ENCODE data around the gene MITF. TPM values are rescaled to one million over a fixed set of nuclear protein-coding genes. Genes with fewer than 3 reads are reported as not detected.

Gene MITF
- total RNA-seq, 1 donor, result 11.6 TPM

DNA sequence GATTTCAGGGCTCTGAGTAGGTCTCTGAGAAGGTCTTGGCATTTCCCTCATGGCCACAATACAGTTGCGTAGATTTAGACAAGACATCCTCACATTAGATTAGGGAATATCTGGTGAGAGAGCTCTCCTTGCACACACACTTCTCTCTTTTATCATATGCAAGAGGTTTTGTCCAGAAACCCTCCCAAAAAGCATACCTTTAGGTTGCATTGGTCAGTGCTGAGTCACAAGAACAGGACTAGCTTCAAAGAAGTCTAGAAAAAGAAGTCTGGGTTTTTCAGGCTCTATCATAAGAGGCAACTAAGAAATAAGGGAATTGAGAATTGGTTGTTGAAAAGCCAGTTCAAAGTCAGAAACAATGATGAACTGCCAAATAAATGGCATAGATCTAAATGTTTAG, 40.1 kb upstream of the MITF start:
- H3K79me2 ChIP-seq (ENCODE audit: insufficient read depth, low read length), result no peaks in the 10 kb centered on the region
- no peak overlapping the region for H3K4me2 ChIP-seq (ENCODE audit: insufficient read depth, low read length)
- no peaks in the 10 kb centered on the region for H3K36me3 ChIP-seq (ENCODE audit: insufficient read depth, low read length)
- no peak for DNase-seq (ENCODE audit: insufficient read length, low spot score, missing footprints)
- H3K27ac ChIP-seq (ENCODE audit: low read depth, low read length), result no peak overlapping the region
- H3K4me1 ChIP-seq (ENCODE audit: insufficient read depth, low read length), result no peaks in the 10 kb centered on the region
- H3K4me3 ChIP-seq (ENCODE audit: insufficient read depth, low read length), result no peak overlapping the region
- TF ChIP-seq, protein P1, sequence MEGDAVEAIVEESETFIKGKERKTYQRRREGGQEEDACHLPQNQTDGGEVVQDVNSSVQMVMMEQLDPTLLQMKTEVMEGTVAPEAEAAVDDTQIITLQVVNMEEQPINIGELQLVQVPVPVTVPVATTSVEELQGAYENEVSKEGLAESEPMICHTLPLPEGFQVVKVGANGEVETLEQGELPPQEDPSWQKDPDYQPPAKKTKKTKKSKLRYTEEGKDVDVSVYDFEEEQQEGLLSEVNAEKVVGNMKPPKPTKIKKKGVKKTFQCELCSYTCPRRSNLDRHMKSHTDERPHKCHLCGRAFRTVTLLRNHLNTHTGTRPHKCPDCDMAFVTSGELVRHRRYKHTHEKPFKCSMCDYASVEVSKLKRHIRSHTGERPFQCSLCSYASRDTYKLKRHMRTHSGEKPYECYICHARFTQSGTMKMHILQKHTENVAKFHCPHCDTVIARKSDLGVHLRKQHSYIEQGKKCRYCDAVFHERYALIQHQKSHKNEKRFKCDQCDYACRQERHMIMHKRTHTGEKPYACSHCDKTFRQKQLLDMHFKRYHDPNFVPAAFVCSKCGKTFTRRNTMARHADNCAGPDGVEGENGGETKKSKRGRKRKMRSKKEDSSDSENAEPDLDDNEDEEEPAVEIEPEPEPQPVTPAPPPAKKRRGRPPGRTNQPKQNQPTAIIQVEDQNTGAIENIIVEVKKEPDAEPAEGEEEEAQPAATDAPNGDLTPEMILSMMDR (IDR thresholded peaks at IDR 0.05; ENCODE audit: extremely low read depth, low read depth, low read length), result no peak
- H2AFZ ChIP-seq (ENCODE audit: low read length), result no peak overlapping the region
- H4K20me1 ChIP-seq (ENCODE audit: insufficient read depth, low read length), result no peaks in the 10 kb centered on the region
- no peaks in the 10 kb centered on the region for H3K9me3 ChIP-seq (ENCODE audit: low read depth, low read length)
- no peaks in the 10 kb centered on the region for H3K27me3 ChIP-seq (ENCODE audit: insufficient read depth, low read length)

DNA sequence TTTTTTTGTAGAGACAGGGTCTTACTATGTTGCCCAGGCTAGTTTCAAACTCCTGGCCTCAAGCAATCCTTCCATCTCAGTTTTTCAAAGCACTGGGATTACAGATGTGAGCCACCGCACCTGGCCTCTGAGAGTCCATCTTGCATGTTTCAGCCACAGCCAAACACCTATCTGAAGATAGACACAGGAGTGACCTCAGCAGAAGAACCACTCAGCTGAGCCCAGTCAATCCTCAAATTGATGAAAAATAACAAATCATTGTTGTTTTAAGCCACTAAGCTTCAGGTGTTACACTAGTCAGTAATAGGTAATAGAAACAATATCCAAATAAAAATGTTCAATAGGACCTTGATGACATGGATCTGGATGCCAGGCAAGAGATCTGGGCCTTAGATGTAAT, 38.3 kb upstream of the MITF start:
- Histone ChIP-seq H3K27ac (ENCODE audit: low read depth, low read length) (no peak overlapping the region), H3K36me3 (ENCODE audit: insufficient read depth, low read length) (no peaks in the 10 kb centered on the region), H3K9me3 (ENCODE audit: low read depth, low read length) (no peaks in the 10 kb centered on the region), H3K4me2 (ENCODE audit: insufficient read depth, low read length) (no peak overlapping the region), H3K27me3 (ENCODE audit: insufficient read depth, low read length) (peaks cover 5% of the 10 kb centered on the region), H3K79me2 (ENCODE audit: insufficient read depth, low read length) (no peaks in the 10 kb centered on the region), H3K4me1 (ENCODE audit: insufficient read depth, low read length) (no peaks in the 10 kb centered on the region), H4K20me1 (ENCODE audit: insufficient read depth, low read length) (no peaks in the 10 kb centered on the region), H2AFZ (ENCODE audit: low read length) (no peak overlapping the region), H3K4me3 (ENCODE audit: insufficient read depth, low read length) (no peak overlapping the region)
- TF ChIP-seq, protein P1 (IDR thresholded peaks at IDR 0.05; ENCODE audit: extremely low read depth, low read depth, low read length), result no peak
- no peak for DNase-seq (ENCODE audit: insufficient read length, low spot score, missing footprints)

DNA sequence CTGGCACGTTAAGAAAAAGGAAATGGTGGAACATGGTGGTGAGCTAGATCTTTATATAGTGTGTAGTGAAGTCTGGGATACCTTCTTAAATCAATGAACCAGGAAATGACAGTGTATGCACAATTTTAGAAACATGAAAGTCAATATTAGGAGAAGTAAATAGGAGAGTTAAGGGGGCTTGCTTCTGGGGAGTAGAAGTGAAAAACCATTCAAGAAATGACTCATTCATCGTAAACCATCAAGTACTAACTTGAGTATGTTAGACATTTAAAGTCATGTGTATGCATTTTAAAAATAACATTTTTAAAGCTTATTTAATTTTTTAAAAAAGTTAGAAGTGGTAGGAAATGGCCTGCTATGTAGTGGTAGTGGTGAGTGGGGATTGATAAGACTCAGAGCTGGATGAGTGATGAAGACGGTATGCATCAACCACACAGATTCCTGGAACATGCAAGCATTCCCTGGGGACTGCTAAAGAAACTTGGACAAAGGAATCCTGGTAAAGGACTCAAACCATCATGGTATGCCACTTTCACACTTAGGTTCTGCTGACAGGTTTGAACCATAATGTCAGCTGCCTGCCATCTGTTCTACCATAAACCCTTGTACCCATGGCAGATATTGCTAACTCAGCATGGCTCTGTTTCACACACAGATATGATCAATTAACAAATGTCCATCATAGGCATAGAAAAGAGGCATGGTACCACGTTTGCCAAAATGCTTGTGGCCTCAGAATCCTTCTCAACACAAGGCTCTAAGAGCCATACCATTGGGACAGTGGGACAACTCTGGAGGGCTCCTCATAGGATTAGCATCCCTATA, 28.9 kb upstream of the MITF start:
- DNase-seq (ENCODE audit: insufficient read length, low spot score, missing footprints), result peak; percentile 85
- no peak overlapping the region for H3K27ac ChIP-seq (ENCODE audit: low read depth, low read length)
- no peaks in the 10 kb centered on the region for H3K9me3 ChIP-seq (ENCODE audit: low read depth, low read length)
- H3K4me3 ChIP-seq (ENCODE audit: insufficient read depth, low read length), result no peak overlapping the region
- no peaks in the 10 kb centered on the region for H3K79me2 ChIP-seq (ENCODE audit: insufficient read depth, low read length)
- no peak overlapping the region for H3K4me2 ChIP-seq (ENCODE audit: insufficient read depth, low read length)
- no peaks in the 10 kb centered on the region for H3K36me3 ChIP-seq (ENCODE audit: insufficient read depth, low read length)
- peaks cover 5% of the 10 kb centered on the region for H3K4me1 ChIP-seq (ENCODE audit: insufficient read depth, low read length)
- TF ChIP-seq, protein P1 (IDR thresholded peaks at IDR 0.05; ENCODE audit: extremely low read depth, low read depth, low read length), result no peak
- H2AFZ ChIP-seq (ENCODE audit: low read length), result no peak overlapping the region
- peaks cover 5% of the 10 kb centered on the region for H3K27me3 ChIP-seq (ENCODE audit: insufficient read depth, low read length)
- no peaks in the 10 kb centered on the region for H4K20me1 ChIP-seq (ENCODE audit: insufficient read depth, low read length)

DNA sequence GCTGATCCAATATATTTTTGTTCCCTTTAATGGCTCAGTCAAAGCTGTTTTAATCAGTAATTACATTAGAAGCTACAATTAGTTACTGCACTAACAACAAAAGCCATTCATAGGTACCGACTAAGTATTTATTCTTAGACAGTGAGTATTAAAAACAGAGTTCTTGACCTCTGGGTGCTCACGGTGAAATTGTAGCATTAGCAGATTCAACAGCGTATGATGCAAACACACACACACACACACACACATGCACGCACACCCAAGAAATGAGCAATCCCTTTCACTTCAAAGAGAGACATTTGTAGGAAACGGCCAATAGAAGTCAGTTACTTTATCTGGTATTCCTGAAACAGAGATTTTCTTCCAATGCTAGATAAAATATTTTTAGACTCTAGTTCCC, 27.0 kb upstream of the MITF start:
- Histone ChIP-seq H3K9me3 (ENCODE audit: low read depth, low read length) (no peaks in the 10 kb centered on the region), H3K27ac (ENCODE audit: low read depth, low read length) (no peak overlapping the region), H3K36me3 (ENCODE audit: insufficient read depth, low read length) (no peaks in the 10 kb centered on the region), H3K4me2 (ENCODE audit: insufficient read depth, low read length) (no peak overlapping the region), H2AFZ (ENCODE audit: low read length) (no peak overlapping the region), H3K27me3 (ENCODE audit: insufficient read depth, low read length) (peaks cover under 1% of the 10 kb centered on the region), H3K4me1 (ENCODE audit: insufficient read depth, low read length) (peaks cover 5% of the 10 kb centered on the region), H3K4me3 (ENCODE audit: insufficient read depth, low read length) (no peak overlapping the region), H3K79me2 (ENCODE audit: insufficient read depth, low read length) (no peaks in the 10 kb centered on the region), H4K20me1 (ENCODE audit: insufficient read depth, low read length) (no peaks in the 10 kb centered on the region)
- TF ChIP-seq, protein P1 (IDR thresholded peaks at IDR 0.05; ENCODE audit: extremely low read depth, low read depth, low read length), result no peak
- no peak for DNase-seq (ENCODE audit: insufficient read length, low spot score, missing footprints)

Measured in osteoblast (primary cell).